ENCODE results near the gene SERPINA4.

Gene SERPINA4

GRCh38 chr14:94617988-94618822 is 57.0 kb downstream of the SERPINA4 start:
- no peak for DNase-seq

DNA sequence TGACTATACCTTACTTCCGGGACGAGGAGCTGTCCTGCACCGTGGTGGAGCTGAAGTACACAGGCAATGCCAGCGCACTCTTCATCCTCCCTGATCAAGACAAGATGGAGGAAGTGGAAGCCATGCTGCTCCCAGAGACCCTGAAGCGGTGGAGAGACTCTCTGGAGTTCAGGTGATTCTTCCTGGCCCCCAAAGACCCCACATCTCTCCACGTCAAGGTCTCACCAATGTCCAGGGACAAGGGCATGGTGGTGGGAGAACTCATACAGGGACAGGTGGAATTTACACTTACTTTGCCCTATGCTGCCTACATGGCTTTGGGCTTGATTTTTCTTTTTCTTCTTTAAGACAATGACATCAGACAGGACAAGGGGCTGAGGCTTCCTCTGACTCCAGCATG is 58.1 kb downstream of the SERPINA4 start:
- no peak for DNase-seq

Data from hematopoietic multipotent progenitor cell treated with erythropoietin and hydrocortisone succinate and interleukin-3 and kit ligand, for 8 days (in vitro differentiated cells).